ENCODE measurements around the gene PIGV. TPM values are rescaled to one million over a fixed set of nuclear protein-coding genes. Genes with fewer than 3 reads are reported as not detected.

Gene PIGV
- 20.3 TPM for total RNA-seq
- long read RNA-seq, transcript PIGV-201 (4 exons, 2,367 nt): major isoform, 11 of 68 reads
- long read RNA-seq, partial matches to known transcripts: 5 of 68 reads
- long read RNA-seq, other reads (novel, unspliced or antisense): 48 of 68 reads

GRCh38 chr1:26787706-26788514 lies at the start of gene PIGV:
Gene PIGV (plus strand): TSS chr1:26787950. CDS start chr1:26790816, 2,866 bp downstream.
- peak; percentile 94 to 95 for ATAC-seq
- peak; percentile 22 for TF ChIP-seq CTCF (IDR thresholded peaks at IDR 0.05)
- intact Hi-C loops (cut with DNase I): loop anchor here (10.0 kb wide), 1 partner anchor 93 kb away; the partner anchor contains the start of gene ARID1A
- peak; percentile 91 for DNase-seq
- H3K4me1 ChIP-seq: peaks cover 54% of the 10 kb centered on the region
- peaks cover 9% of the 10 kb centered on the region for H3K36me3 ChIP-seq
- no peaks in the 10 kb centered on the region for H3K9me3 ChIP-seq
- H3K4me3 ChIP-seq: peak within 1 kb of the TSS; percentile 90
- peak within 1 kb of the TSS; percentile 98 for H3K27ac ChIP-seq
- no peaks in the 10 kb centered on the region for H3K27me3 ChIP-seq (ENCODE audit: low read depth)

- DNase-seq (no peak), ATAC-seq (no peak)
- Histone ChIP-seq H3K4me3 (no peak overlapping the region), H3K27ac (peak overlapping the region; percentile 20), H3K36me3 (peaks cover 91% of the 10 kb centered on the region), H3K9me3 (no peaks in the 10 kb centered on the region), H3K27me3 (ENCODE audit: low read depth) (no peaks in the 10 kb centered on the region), H3K4me1 (peaks cover 51% of the 10 kb centered on the region)
- no peak for TF ChIP-seq CTCF (IDR thresholded peaks at IDR 0.05)
- intact Hi-C loops (cut with DNase I): no loop called here
Observed at GRCh38 chr1:26739329-26739914, 48.3 kb upstream of the PIGV start.

GRCh38 chr1:26740023-26740634 lies 47.6 kb upstream of the PIGV start:
- Histone ChIP-seq H3K4me1 (peaks cover 56% of the 10 kb centered on the region), H3K27me3 (ENCODE audit: low read depth) (no peaks in the 10 kb centered on the region), H3K27ac (peak overlapping the region; percentile 51), H3K4me3 (no peak overlapping the region), H3K36me3 (peaks cover 86% of the 10 kb centered on the region), H3K9me3 (no peaks in the 10 kb centered on the region)
- DNase-seq (no peak), ATAC-seq (no peak)
- no peak for TF ChIP-seq CTCF (IDR thresholded peaks at IDR 0.05)
- intact Hi-C loops (cut with DNase I): no loop called here

GRCh38 chr1:26740952-26741351 lies 46.8 kb upstream of the PIGV start:
- Histone ChIP-seq H3K36me3 (peaks cover 86% of the 10 kb centered on the region), H3K9me3 (no peaks in the 10 kb centered on the region), H3K4me1 (peaks cover 64% of the 10 kb centered on the region), H3K4me3 (no peak overlapping the region), H3K27me3 (ENCODE audit: low read depth) (no peaks in the 10 kb centered on the region), H3K27ac (no peak overlapping the region)
- intact Hi-C loops (cut with DNase I): no loop called here
- DNase-seq: no peak
- no peak for ATAC-seq
- TF ChIP-seq CTCF (IDR thresholded peaks at IDR 0.05): no peak

- intact Hi-C loops (cut with DNase I): no loop called here
- no peak for DNase-seq
- no peak for ATAC-seq
- TF ChIP-seq CTCF (IDR thresholded peaks at IDR 0.05): no peak
- Histone ChIP-seq H3K9me3 (no peaks in the 10 kb centered on the region), H3K27me3 (ENCODE audit: low read depth) (no peaks in the 10 kb centered on the region), H3K4me1 (peaks cover 83% of the 10 kb centered on the region), H3K36me3 (peaks cover 70% of the 10 kb centered on the region), H3K4me3 (no peak overlapping the region), H3K27ac (peak overlapping the region; percentile 82)
Observed at GRCh38 chr1:26743426-26744059, 44.2 kb upstream of the PIGV start.
